Effector memory CD4-positive, alpha-beta T cell (primary cell): ENCODE results near the gene ASB5.

Source experiments
- DNase-seq, 3 donors: peaks; one replicate each; pipeline ENCODE4 v3.0.0-alpha.2; 2020
- H3K27ac ChIP-seq: 2 replicates; pipeline ENCODE4 v1.7.0; 2013; ENCODE audit warnings: mild to moderate bottlenecking, low read length, moderate library complexity; ENCODE audit not compliant: insufficient read depth, poor library complexity, severe bottlenecking
- H3K27me3 ChIP-seq: replicated peaks from 2 replicates; pipeline ENCODE4 v1.7.0; 2013; ENCODE audit warnings: mild to moderate bottlenecking, low read length; ENCODE audit not compliant: insufficient read depth, control insufficient read depth, poor library complexity, severe bottlenecking
- H3K36me3 ChIP-seq: 2 replicates; pipeline ENCODE4 v1.7.0; 2013; ENCODE audit warnings: mild to moderate bottlenecking, low read length, moderate library complexity; ENCODE audit not compliant: control insufficient read depth, insufficient read depth
- H3K4me1 ChIP-seq: 2 replicates; pipeline ENCODE4 v1.7.0; 2013; ENCODE audit warnings: low read length, mild to moderate bottlenecking; ENCODE audit not compliant: control insufficient read depth, insufficient read depth, poor library complexity, severe bottlenecking
- H3K4me3 ChIP-seq: 2 replicates; pipeline ENCODE4 v1.7.0; 2013; ENCODE audit warnings: low read length, low read depth, mild to moderate bottlenecking; ENCODE audit not compliant: insufficient read depth, poor library complexity, severe bottlenecking
- H3K9me3 ChIP-seq: 2 replicates; pipeline ENCODE4 v1.7.0; 2013; ENCODE audit warnings: mild to moderate bottlenecking, low read length, moderate library complexity; ENCODE audit not compliant: control insufficient read depth

The ASB5 gene

GRCh38 chr4:176187624-176188023 lies 81.4 kb downstream of the ASB5 start:
- DNase-seq = no peak
- Histone ChIP-seq H3K27me3 (no peaks in the 10 kb centered on the region), H3K36me3 (no peaks in the 10 kb centered on the region), H3K27ac (no peak overlapping the region), H3K4me1 (no peaks in the 10 kb centered on the region), H3K9me3 (no peaks in the 10 kb centered on the region), H3K4me3 (no peak overlapping the region)

- no peaks in the 10 kb centered on the region for H3K9me3 ChIP-seq
- H3K4me3 ChIP-seq = no peak overlapping the region
- DNase-seq = no peak
- no peaks in the 10 kb centered on the region for H3K36me3 ChIP-seq
- H3K27ac ChIP-seq = no peak overlapping the region
- H3K4me1 ChIP-seq = no peaks in the 10 kb centered on the region
- no peaks in the 10 kb centered on the region for H3K27me3 ChIP-seq
These were observed 82.2 kb downstream of the ASB5 start for GRCh38 chr4:176186671-176187395.

- no peaks in the 10 kb centered on the region for H3K27me3 ChIP-seq
- no peak for DNase-seq
- H3K4me1 ChIP-seq = no peaks in the 10 kb centered on the region
- no peaks in the 10 kb centered on the region for H3K9me3 ChIP-seq
- no peaks in the 10 kb centered on the region for H3K36me3 ChIP-seq
- no peak overlapping the region for H3K27ac ChIP-seq
- H3K4me3 ChIP-seq = no peak overlapping the region
These were observed 83.0 kb downstream of the ASB5 start for GRCh38 chr4:176186067-176186466.

GRCh38 chr4:176185051-176185450 lies 84.0 kb downstream of the ASB5 start:
- H3K27me3 ChIP-seq = no peaks in the 10 kb centered on the region
- no peaks in the 10 kb centered on the region for H3K4me1 ChIP-seq
- no peak for DNase-seq
- no peak overlapping the region for H3K4me3 ChIP-seq
- no peaks in the 10 kb centered on the region for H3K36me3 ChIP-seq
- no peak overlapping the region for H3K27ac ChIP-seq
- no peaks in the 10 kb centered on the region for H3K9me3 ChIP-seq
